Activated CD8-positive, alpha-beta memory T cell treated with anti-CD3 and anti-CD28 coated beads for 48 hours (primary cell): ENCODE results near the gene NEGR1.

ENCODE experiments used
- DNase-seq, 3 experiments: peaks; one replicate each; pipeline ENCODE4 v3.0.0-alpha.2; 2020; ENCODE audit warnings: low read depth in 2 of 3, low spot score in 2 of 3

NEGR1 gene

GRCh38 chr1:71717186-71717585 lies 565.2 kb downstream of the NEGR1 start:
- no peak for DNase-seq

- DNase-seq, result no peak
These were observed 570.9 kb downstream of the NEGR1 start for GRCh38 chr1:71711456-71711855.

GRCh38 chr1:71706029-71706671 lies 576.2 kb downstream of the NEGR1 start:
- no peak for DNase-seq

DNA sequence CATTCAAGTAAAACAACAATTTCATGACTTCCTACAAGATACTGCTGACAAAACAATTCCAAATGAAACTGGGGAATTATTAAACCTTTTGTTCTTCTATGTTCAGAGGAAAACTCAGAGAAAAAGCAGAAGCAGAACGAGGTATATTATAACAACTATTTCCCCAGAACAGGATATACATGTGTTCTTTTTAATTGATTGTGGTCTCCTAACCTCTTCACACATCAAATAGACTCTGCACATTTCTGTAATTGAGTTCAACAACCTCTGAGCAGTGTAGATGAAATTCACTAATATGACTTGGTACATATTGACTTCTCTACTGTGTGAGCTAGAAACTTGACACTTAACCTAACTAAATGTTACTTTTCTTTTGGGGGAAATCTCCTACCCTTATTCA lies 584.2 kb downstream of the NEGR1 start:
- no peak for DNase-seq

DNA sequence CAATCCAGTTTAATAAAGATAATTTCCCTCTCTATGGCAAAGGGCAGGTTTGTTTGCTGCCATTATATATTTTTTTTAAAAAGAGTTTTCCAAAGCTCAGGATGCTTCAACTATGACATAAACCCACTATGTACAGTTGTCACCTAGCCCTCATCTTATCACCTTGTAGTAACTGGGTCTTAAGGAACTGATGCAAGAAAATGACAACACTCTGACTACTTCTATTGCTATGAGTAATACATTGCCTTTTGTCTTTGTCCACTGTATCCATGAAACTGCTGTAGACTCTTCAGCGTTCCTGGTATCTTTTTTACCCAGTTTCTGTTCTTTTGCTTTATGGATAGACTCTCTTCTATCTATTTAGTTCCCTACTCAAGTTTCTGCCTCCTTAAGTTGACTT lies 586.5 kb downstream of the NEGR1 start:
- no peak for DNase-seq

DNA sequence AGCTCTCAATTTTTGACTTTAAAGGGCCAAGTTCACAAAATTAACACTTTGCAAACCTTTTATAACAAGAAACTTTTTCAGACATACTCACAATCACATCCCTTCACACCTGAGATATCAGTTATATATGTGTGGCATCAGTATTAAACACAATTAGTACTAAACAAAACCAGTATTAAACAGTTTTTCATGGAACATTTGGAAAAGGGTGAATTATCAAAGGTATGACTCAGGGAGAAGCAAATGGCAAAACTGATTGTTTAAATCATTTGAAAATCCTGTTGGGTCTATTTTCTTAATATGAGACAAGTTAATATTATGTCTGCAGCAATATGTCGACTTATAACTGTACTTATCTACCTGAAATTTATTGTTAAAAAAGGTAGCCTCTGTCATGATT lies 587.3 kb downstream of the NEGR1 start:
- DNase-seq, result no peak

- DNase-seq, result no peak
These were observed 588.8 kb downstream of the NEGR1 start for GRCh38 chr1:71693581-71693980.

- no peak for DNase-seq
These were observed 592.7 kb downstream of the NEGR1 start for GRCh38 chr1:71689635-71690034.

GRCh38 chr1:71687376-71687775 lies 595.0 kb downstream of the NEGR1 start:
- DNase-seq, result no peak

DNA sequence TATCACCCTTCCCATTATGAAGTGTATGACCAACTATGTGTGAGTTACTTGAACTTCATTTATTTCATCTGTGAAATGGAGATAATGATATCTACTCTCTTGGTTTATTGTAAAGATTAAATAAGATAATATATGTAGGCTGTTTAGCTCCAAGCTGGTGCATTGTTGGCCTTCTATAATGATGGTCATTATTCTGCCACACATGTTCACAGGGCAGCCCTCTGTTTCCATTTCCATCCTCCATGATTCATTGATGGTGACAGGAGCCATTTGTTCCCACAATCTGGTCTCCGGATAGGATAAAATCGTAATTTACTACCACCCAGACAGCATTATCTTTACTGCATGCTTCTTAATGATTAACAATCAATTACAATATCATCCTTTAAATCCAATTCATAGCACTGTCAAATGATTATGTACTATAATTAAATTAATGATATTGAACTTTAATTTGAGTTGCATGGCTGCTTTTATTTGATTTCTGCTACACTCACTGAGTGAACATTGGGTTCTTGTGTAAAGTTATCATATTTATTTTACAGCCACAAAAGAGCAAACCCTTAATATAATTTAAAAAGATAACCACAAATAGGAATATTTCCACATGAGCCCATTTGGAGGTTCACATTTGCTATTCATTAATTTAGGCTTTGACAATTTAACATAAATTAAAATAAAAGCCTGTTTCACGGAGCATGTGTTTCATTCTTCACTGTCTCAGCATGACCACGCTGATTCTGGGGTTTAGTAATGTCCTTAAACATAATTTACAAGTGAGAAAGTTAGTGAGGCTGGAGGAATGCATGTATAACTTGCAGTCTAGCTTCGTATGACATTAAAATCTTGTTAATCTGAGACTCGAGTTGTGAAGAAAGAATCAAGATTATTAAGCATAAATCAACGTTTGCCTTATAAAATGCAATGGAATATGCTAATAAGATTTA lies 605.1 kb downstream of the NEGR1 start:
- DNase-seq, result no peak

DNA sequence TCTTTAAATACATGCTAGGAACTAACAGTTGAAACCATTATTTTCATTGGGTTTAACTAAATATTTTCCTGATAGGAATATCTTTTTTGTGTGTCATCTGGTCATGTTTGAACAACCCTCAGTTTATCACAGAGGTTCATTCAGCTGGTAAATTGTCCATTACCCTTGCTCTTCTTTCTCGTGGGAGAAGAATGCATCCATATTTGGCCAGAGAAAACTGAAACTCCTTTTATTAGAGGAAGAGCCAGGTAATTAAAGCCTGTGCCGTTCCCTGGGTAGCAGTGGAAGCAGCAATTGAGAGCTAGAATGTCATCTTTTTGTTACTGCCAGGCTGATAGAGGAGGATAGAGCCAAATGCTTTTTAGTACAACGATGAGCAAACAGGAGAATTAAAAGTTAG lies 614.3 kb downstream of the NEGR1 start:
- no peak for DNase-seq

DNA sequence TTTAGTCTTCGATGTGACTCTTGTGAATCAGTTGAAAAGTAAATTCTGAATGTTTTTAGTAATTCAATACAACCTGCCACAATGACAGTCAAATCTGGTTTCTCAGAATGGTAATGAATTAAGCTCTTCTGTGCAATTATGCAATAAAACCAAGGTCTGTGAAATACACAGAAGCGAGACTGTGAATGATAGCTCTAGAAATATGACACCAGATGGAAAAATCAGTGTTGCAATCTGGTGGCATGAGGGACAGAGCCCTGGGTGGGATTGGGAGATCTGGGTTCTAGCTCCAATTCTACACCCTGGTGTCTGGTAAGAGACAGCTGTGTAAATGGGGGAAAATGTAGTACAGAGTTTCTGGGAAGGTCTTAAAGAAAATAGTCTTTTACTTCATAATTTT lies 615.1 kb downstream of the NEGR1 start:
- no peak for DNase-seq

DNA sequence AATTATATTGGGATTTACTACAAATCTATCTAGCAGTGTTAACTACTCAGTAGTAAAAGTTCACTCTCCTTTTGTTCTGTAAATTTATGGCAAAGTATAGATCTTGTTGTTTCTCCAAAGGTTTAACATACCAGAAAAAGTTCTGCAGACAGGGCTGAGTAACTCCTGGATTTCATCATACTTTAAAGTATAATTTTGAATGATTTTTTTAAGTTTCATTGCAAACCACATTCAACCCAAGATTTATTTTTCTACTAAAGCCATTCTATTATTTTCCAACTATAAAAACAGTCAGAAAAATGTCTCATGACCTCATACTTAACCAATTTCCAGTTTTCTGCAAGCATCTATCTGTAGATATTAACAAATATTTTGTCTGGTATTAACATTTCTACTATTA lies 615.7 kb downstream of the NEGR1 start:
- no peak for DNase-seq

DNA sequence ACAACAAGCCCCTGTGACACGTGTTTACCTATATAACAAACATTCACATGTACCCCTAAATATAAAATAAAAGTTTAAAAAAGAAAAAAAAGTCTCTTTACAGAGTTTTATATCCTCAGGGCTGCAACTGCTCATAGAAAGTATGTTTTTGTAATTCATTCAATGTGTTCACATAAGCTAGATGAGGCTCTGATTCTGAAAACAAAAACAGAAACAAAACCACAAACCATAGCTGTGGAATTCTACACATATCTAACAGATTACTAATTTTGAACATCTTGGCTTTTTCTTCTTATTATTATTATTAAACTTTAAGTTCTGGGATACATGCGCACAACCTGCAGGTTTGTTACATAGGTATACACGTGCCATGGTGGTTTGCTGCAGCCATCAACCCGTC lies 621.9 kb downstream of the NEGR1 start:
- no peak for DNase-seq

DNA sequence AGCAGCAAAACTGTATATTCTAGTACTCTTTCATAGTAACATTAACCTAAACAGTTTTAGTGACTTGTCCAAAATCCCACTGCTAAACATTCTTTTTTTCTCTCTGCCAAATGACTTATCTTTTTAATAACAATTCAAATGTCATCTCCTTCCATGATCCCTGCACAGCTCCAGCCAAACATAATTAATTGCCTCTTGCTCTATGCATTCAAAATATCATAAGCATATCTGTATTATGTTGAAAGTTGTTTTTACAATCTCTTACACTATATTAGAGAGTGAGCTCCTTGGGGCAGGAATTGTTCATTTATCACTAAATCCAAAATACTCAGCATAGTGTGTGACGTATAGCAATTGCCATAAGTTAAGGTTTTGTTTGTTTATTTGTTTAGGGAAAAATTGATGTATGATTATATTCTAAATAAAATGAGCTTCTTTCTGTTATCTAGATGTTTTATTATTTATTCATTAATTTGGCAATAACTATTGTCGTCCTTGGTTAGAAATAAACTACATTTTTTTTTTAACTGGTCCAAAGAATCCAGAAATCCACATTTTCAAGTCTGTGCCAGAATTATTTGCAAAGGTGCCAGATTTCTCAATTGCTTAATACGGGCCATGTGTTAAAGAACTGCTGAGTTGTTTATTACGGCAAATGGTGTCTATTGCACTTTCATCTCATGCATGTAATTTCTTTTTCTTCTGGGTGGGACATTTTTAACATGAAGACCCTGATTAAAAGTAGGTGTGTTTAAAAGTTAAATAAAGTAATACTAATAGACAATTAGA lies 624.3 kb downstream of the NEGR1 start:
- no peak for DNase-seq

GRCh38 chr1:71656902-71657301 lies 625.4 kb downstream of the NEGR1 start:
- no peak for DNase-seq

DNA sequence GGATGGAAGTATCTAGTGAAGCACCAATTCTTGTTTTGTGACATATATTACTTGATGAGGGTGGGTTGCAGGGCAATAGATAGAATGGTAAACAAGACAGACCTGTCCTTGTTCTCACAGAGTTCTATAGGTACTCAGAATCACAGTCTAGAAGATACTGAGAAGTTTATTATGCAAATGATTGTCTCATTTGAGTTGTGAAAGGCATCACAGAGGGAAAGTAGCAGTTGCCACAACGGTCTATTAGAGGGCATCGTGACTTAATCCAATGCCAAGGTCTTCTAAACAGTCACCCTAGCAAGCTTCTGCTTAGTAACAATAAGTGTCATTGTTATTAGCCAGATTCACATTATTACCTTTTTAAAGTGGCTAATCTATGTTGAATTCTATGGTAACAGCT lies 626.7 kb downstream of the NEGR1 start:
- DNase-seq, result no peak

DNA sequence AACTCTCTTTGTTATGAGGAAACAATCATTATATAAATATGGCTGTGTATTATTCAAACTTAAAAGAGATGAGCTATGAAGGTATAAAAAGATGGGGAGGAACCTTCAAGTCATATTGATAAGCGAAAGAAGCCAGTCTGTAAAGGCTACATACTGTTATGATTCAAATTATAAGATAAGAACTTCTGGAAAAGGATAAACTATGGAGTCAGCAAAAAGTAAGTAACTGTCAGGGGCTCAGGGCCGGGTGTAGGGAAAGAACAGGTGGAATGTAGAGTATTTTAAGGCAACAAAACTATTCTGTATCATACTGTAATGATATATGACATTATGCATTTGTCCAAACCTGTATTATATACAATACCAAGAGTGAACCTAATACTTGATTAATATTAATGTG lies 628.4 kb downstream of the NEGR1 start:
- DNase-seq, result no peak

- DNase-seq, result no peak
These were observed 631.1 kb downstream of the NEGR1 start for GRCh38 chr1:71651214-71651613.

DNA sequence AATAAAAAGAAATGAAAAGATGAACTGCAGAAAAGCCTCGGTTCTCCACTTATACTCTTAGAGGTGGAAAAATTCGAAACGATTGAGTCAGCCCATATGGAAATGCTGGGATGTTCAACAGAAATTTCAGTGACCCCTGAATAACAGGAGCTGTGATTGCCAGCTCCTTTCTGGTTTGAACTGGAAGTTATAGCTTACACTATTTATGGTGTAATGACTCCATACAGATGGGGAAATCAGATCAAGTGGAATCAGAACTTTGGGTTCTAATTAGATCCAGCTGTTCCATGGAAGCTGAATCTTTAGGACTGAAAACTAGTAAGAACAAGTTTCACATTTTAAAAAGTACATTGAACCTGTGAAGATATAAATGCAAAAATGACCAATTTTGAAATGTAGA lies 632.2 kb downstream of the NEGR1 start:
- DNase-seq, result no peak

GRCh38 chr1:71649608-71650007 lies 632.7 kb downstream of the NEGR1 start:
- DNase-seq, result no peak
